Pancreas (tissue), 10 donors: ENCODE results near the gene SH3GL3. TPM values are rescaled to one million over a fixed set of nuclear protein-coding genes. Genes with fewer than 3 reads are reported as not detected.

Experiments
- ATAC-seq, 4 donors: fragments of 200-7000 bp; cut with Tn5 transposase; one replicate each; pipeline versions ENCODE4 v1.8.0 to v1.9.1; 2020; ENCODE audit warnings: mild to moderate bottlenecking in 4 of 4, moderate library complexity in 4 of 4
- DNase-seq, 6 donors: peaks; one replicate each; pipeline ENCODE4 v3.0.0-alpha.2; 2020
- FAIRE-seq: peaks from 2 replicates; lab custom pipeline; 2012; peaks lifted over from hg19 to GRCh38; lab: Jason Lieb, UNC
- H3K27ac ChIP-seq, 4 donors: fragments of 200-600 bp; sonication (generic); 1 replicate in 3 of 4; 2 replicates in 1 of 4; pipeline versions ENCODE4 v1.5.0 to v1.8.0; 2020
- H3K27me3 ChIP-seq, 4 donors: fragments of 200-600 bp; one replicate each; pipeline ENCODE4 v1.8.0; 2021
- H3K36me3 ChIP-seq, 3 donors: fragments of 200-600 bp; sonication (generic) in 1 of 3; one replicate each; pipeline versions ENCODE4 v1.5.0 to v1.8.0; 2020 to 2021
- H3K4me1 ChIP-seq, 3 donors: fragments of 200-600 bp; one replicate each; pipeline ENCODE4 v1.8.0; 2021
- H3K4me3 ChIP-seq, 4 donors: fragments of 200-600 bp; sonication (generic) in 2 of 4; one replicate each; pipeline versions ENCODE4 v1.5.0 to v1.8.0; 2020 to 2021
- H3K9me3 ChIP-seq, 4 donors: fragments of 200-600 bp; one replicate each; pipeline ENCODE4 v1.8.0; 2021
- WGBS, 2 donors: extraction: QIAGEN DNeasy Blood & Tissue Kit; methylation state at CpG; one replicate each; pipeline ENCODE4 v1.1.7; 2013; 5-methylcytosine and 5-hydroxymethylcytosine counted together
- intact Hi-C, 3 donors: fragments of 100-400 bp; cut with DNase I; formaldehyde crosslinking; loops; one replicate each; pipeline versions ENCODE4 v1.11.1 to v1.14.2; 2022
- polyA plus RNA-seq, 2 donors: library from polyadenylated mRNA; stranded (reverse); fragments of 200-250 nt; gene quantifications; one replicate each; pipeline ENCODE4 v1.2.3, GENCODE V29; 2013
- total RNA-seq, 6 donors: library from RNA; stranded (reverse); fragmentation: NEBNext Ultra II Directional in 4 of 6; extraction: Animal tissue kit (Norgen Biotek cat#: 25700) in 4 of 6; gene quantifications; one replicate each; pipeline versions ENCODE4 v1.2.1 to v1.2.4, GENCODE V29; 2021 to 2023
- TF ChIP-seq, protein P1 (sequence below), 4 donors: fragments of 200-600 bp; sonication (generic) in 3 of 4; IDR thresholded peaks; one replicate each; pipeline versions ENCODE4 v1.5.0 to v1.8.0; 2021; ENCODE audit warnings: antibody characterized with exemption in 4 of 4
- donor health status: healthy with polysubstance abuse.
- donor health status: DM: no; HTN: no; CAD: no; lungs with moderate emphysema.
- donor health status: DM: no; HTN: no; CAD: no.
- donor health status: control.
- donor health status: control.
- donor health status: Bipolar disorder and iron deficiency.
- donor health status: DM: yes; HTN: yes; CAD: no.
- donor health status: DM: no; HTN: no; CAD: no.
- donor health status: DM: no; HTN: no; CAD: no.
- donor health status: DM: yes; HTN: yes; CAD: no.

SH3GL3 gene
- total and polyA plus RNA-seq, 8 donors = 0.23 to 0.87 (median 0.54) TPM; not detected in 4

DNA sequence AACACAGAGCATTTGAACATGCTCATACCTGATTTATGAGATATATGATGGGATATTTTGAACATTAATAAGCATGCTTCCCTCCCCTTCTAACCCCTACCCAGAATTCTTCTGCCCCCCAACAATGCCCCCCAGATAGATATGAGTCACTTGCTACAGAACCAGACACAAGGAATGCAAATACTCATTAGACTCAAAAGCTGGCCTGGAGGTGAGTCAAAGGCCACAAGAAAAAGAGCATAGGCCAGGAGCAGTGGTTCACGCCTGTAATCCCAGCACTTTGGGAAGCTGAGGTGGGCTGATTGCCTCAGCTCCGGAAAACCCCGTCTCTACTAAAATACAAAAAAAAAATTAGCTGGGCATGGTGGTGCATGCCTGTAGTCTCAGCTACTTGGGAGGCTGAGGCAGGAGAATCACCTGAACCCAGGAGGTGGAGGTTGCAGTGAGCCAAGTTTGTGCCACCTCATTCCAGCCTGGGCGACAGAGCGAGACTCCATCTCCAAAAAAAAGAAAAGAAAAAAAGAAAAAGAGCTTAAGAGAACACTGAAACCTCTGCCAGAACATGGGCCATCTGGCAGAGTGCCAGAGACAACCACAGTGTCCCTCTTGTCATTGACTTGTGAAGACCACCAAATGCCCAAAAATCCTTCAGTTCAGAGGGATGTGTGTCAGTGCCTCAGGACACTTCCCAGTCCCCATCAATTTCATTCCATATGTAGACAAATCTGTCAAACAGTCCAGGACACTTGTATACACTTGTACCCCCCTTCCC lies 3.9 kb upstream of the SH3GL3 start:
- no peak for ATAC-seq
- DNase-seq = no peak
- Histone ChIP-seq H3K27ac (no peak overlapping the region), H3K27me3 (no peaks in the 10 kb centered on the region), H3K4me1 (peaks cover 0 to 6% (median 5%) of the 10 kb centered on the region in 3 donors), H3K4me3 (no peak overlapping the region), H3K9me3 (no peaks in the 10 kb centered on the region), H3K36me3 (no peaks in the 10 kb centered on the region)
- no peak for FAIRE-seq
- TF ChIP-seq, protein P1, sequence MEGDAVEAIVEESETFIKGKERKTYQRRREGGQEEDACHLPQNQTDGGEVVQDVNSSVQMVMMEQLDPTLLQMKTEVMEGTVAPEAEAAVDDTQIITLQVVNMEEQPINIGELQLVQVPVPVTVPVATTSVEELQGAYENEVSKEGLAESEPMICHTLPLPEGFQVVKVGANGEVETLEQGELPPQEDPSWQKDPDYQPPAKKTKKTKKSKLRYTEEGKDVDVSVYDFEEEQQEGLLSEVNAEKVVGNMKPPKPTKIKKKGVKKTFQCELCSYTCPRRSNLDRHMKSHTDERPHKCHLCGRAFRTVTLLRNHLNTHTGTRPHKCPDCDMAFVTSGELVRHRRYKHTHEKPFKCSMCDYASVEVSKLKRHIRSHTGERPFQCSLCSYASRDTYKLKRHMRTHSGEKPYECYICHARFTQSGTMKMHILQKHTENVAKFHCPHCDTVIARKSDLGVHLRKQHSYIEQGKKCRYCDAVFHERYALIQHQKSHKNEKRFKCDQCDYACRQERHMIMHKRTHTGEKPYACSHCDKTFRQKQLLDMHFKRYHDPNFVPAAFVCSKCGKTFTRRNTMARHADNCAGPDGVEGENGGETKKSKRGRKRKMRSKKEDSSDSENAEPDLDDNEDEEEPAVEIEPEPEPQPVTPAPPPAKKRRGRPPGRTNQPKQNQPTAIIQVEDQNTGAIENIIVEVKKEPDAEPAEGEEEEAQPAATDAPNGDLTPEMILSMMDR (IDR thresholded peaks at IDR 0.05) = no peak
- intact Hi-C loops = no loop called here
- WGBS, 2 donors = 72 to 86% methylated on average over 5 of the region's 5 CpGs

DNA sequence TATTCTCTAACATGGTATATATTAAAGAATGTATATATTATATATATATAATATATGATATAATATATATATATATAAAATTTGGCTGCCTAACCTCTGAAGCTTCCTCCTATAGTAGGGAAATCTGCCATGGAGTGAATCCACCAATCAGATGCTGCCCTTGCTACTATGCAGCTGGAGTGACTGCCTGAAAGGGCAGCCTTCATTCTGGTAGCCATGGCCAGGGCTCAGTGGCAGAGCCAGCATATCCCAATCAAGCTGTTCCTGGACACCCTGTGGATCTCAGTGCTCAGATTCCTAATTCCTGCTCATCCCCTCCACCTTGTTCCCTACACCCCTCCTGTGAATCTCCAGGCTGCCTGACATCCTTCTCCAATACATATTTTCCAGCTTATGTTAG lies 2.2 kb upstream of the SH3GL3 start:
- Histone ChIP-seq H3K36me3 (no peaks in the 10 kb centered on the region), H3K4me1 (peaks cover 0 to 6% (median 5%) of the 10 kb centered on the region in 3 donors), H3K27ac (no peak overlapping the region), H3K9me3 (no peaks in the 10 kb centered on the region), H3K27me3 (no peaks in the 10 kb centered on the region), H3K4me3 (no peak overlapping the region)
- intact Hi-C loops = loop anchor here in 2 of 3 donors (5.0 kb wide), 2 partner anchors 112 to 117 kb away; no protein-coding TSS in a partner anchor
- DNase-seq (no peak), FAIRE-seq (no peak), ATAC-seq (no peak)
- TF ChIP-seq, protein P1 (IDR thresholded peaks at IDR 0.05) = no peak

DNA sequence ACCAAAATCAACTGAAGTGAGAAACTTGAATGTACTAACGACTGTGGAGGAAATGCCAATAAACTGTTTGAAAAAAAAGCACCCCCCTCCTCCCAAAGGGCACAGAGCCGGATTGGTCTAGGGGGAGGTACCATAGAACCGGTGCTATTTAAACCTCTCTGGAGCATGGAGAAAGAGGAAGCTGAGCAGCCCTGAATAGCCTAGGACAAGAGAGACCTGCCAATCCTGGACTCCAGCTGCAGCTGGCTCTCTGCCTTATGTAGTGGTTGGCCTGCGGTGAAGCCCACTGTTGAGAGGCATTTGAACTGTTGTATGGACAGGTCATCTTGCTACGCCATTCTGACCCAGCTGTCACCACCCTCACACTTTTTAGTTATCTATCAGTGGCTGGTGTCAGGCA lies 1.5 kb upstream of the SH3GL3 start:
- H3K36me3 ChIP-seq = no peaks in the 10 kb centered on the region
- H3K9me3 ChIP-seq = no peaks in the 10 kb centered on the region
- FAIRE-seq = no peak
- H3K27me3 ChIP-seq = no peaks in the 10 kb centered on the region
- intact Hi-C loops = loop anchor here in 2 of 3 donors (5.0 kb wide), 2 partner anchors 112 to 117 kb away; no protein-coding TSS in a partner anchor
- WGBS, 2 donors = 47 to 50% methylated on average over 5 of the region's 5 CpGs
- ATAC-seq = no peak
- H3K4me3 ChIP-seq = no peak overlapping the region
- no peak overlapping the region for H3K27ac ChIP-seq
- TF ChIP-seq, protein P1 (IDR thresholded peaks at IDR 0.05) = no peak
- no peak for DNase-seq
- peaks cover 0 to 6% (median 5%) of the 10 kb centered on the region in 3 donors for H3K4me1 ChIP-seq

DNA sequence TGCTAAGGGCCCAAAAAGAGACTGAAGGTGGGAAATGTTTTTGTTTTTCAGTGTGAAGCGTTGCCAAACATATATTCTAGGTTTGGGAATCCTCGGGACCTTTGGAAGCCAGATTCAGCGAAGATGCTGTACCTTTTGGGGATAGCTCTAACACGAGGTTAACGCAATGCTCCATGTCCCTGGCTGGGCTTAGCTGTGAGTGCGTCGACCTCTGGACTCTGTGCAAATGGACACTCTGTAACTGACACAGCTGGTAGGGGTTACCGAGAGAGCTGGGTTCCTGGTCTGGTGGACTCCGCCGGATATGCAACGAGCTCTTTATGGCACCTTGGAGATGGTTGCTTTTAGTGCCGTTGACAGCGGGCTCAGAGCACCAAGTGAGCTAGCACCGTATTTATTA lies 724 bp upstream of the SH3GL3 start:
- intact Hi-C loops = loop anchor here in 2 of 3 donors (5.0 kb wide), 2 partner anchors 111 to 116 kb away; no protein-coding TSS in a partner anchor
- TF ChIP-seq, protein P1 (IDR thresholded peaks at IDR 0.05) = no peak
- Histone ChIP-seq H3K4me3 (no peak overlapping the region), H3K4me1 (peaks cover 0 to 6% (median 5%) of the 10 kb centered on the region in 3 donors), H3K9me3 (no peaks in the 10 kb centered on the region), H3K27ac (no peak overlapping the region), H3K27me3 (no peaks in the 10 kb centered on the region), H3K36me3 (no peaks in the 10 kb centered on the region)
- DNase-seq = no peak
- WGBS, 2 donors = 57 to 63% methylated on average over 14 of the region's 14 CpGs
- FAIRE-seq = no peak
- ATAC-seq = no peak

DNA sequence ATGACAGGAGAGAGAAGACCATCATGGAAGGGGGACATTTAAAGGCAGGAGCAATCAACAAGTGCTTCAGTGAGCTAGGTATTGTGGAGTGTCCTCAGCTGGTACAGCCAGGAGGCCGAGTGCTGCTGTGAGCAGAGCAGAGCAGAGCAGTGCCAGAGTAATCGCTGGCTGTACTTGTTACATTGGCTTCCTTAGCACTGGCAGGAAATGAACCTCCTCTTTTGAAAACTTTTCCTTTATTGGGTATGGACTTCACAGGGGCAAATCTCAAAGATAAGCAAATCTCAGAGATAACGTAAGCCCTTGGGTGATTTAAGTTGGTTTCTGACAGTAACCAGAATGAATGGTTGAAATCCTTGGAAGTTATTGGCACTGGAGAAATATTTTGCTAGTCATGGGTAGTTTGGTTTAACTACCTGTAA lies 2.1 kb downstream of the SH3GL3 start:
- FAIRE-seq = no peak
- Histone ChIP-seq H3K4me3 (no peak overlapping the region), H3K4me1 (peaks cover 0 to 6% (median 5%) of the 10 kb centered on the region in 3 donors), H3K36me3 (no peaks in the 10 kb centered on the region), H3K27ac (no peak overlapping the region), H3K9me3 (no peaks in the 10 kb centered on the region), H3K27me3 (no peaks in the 10 kb centered on the region)
- WGBS, 2 donors = 45 to 55% methylated on average over 3 of the region's 3 CpGs
- no peak for ATAC-seq
- TF ChIP-seq, protein P1 (IDR thresholded peaks at IDR 0.05) = no peak
- intact Hi-C loops = loop anchor here in 2 of 3 donors (5.0 kb wide), 2 partner anchors 108 to 113 kb away; no protein-coding TSS in a partner anchor
- no peak for DNase-seq
